OCI-LY1 (cell line): ENCODE results near the gene ETNK2.

ENCODE experiments used
- H2AFZ ChIP-seq: fragments of 200-600 bp; sonication (generic), shearing (Covaris generic); 2 replicates; pipeline ENCODE4 v1.6.0; 2014; ENCODE audit warnings: antibody characterized with exemption, mild to moderate bottlenecking, low read length
- H3F3A ChIP-seq: fragments of 200-600 bp; sonication (generic), shearing (Covaris generic); 2 replicates; pipeline ENCODE4 v1.6.0; 2014; ENCODE audit warnings: mild to moderate bottlenecking, antibody characterized with exemption, low read length, moderate library complexity; ENCODE audit not compliant: insufficient read depth
- H3K27ac ChIP-seq: fragments of 200-600 bp; sonication (generic); 2 replicates; pipeline ENCODE4 v1.5.1; 2014; ENCODE audit warnings: low read length, mixed run types, mild to moderate bottlenecking, low read depth; ENCODE audit not compliant: poor library complexity, severe bottlenecking
- H3K27me3 ChIP-seq: fragments of 200-600 bp; sonication (generic); 2 replicates; pipeline ENCODE4 v1.6.0; 2014; ENCODE audit warnings: antibody characterized with exemption, mild to moderate bottlenecking, low read length, moderate library complexity; ENCODE audit not compliant: insufficient read depth
- H3K36me3 ChIP-seq: fragments of 200-600 bp; sonication (generic); 2 replicates; pipeline ENCODE4 v1.6.1; 2014; ENCODE audit warnings: mild to moderate bottlenecking, antibody characterized with exemption, low read length, moderate library complexity, mixed read lengths; ENCODE audit not compliant: insufficient read depth
- H3K4me1 ChIP-seq: fragments of 200-600 bp; sonication (generic); 2 replicates; pipeline ENCODE4 v1.5.1; 2014; ENCODE audit warnings: mild to moderate bottlenecking, low read length, moderate library complexity; ENCODE audit not compliant: insufficient read depth, severe bottlenecking
- H3K4me2 ChIP-seq: fragments of 200-600 bp; sonication (generic), shearing (Covaris generic); 2 replicates; pipeline ENCODE4 v1.6.1; 2014; ENCODE audit warnings: low read length
- H3K4me3 ChIP-seq: fragments of 200-600 bp; sonication (generic); 2 replicates; pipeline ENCODE4 v1.5.1; 2014; ENCODE audit warnings: low read length, low read depth, mild to moderate bottlenecking, mixed read lengths; ENCODE audit not compliant: poor library complexity, severe bottlenecking
- H3K79me2 ChIP-seq: fragments of 200-600 bp; shearing (Covaris generic); 2 replicates; pipeline ENCODE4 v1.6.1; 2016; ENCODE audit warnings: mixed run types, low read length, mixed read lengths; ENCODE audit not compliant: insufficient read depth
- H3K9ac ChIP-seq: fragments of 200-600 bp; sonication (generic), shearing (Covaris generic); 2 replicates; pipeline ENCODE4 v1.6.1; 2014; ENCODE audit warnings: mild to moderate bottlenecking, low read length, mixed read lengths
- H3K9me2 ChIP-seq: fragments of 200-600 bp; sonication (generic), shearing (Covaris generic); 2 replicates; pipeline ENCODE4 v1.6.1; 2014; ENCODE audit warnings: low read depth, mild to moderate bottlenecking, low read length, mixed read lengths
- H3K9me3 ChIP-seq: fragments of 200-600 bp; shearing (Covaris generic); 2 replicates; pipeline ENCODE4 v1.6.1; 2014; ENCODE audit warnings: low read length, mixed read lengths
- H4K20me1 ChIP-seq: fragments of 200-600 bp; sonication (generic), shearing (Covaris generic); 2 replicates; pipeline ENCODE4 v1.6.0; 2016; ENCODE audit warnings: mild to moderate bottlenecking, low read length; ENCODE audit not compliant: insufficient read depth
- EZH2 ChIP-seq: fragments of 200-600 bp; sonication (generic), shearing (Covaris generic); IDR thresholded peaks from 2 replicates; pipeline ENCODE4 v1.8.0; 2017; ENCODE audit warnings: borderline replicate concordance, mixed run types, mild to moderate bottlenecking, antibody characterized with exemption, low read length, moderate library complexity, mixed read lengths
- TF ChIP-seq, protein P1 (sequence below): fragments of 200-600 bp; sonication (generic), shearing (Covaris generic); IDR thresholded peaks from 2 replicates; pipeline ENCODE4 v1.5.1; 2017; ENCODE audit warnings: mild to moderate bottlenecking, antibody characterized with exemption, low read length, moderate library complexity, mixed read lengths

The ETNK2 gene

DNA sequence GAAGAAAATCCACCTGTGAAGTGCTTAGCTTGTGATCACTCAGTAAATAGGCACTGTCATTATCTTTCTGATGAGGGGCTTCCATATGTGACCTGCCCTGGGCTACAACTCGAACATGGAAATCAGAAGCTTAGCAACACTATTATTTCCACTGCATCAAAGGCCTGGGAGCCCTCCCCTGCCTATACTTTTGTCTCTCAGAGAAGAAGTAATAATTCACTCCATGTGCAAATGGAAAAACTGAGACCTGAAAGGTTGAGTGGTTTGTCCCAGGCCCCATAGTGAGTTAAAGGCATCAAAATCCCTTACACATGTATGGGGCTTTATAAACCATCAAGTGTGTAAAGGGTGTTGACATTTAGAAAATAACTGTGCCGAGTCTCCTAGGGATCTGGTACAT, 58.1 kb downstream of the ETNK2 start:
- Histone ChIP-seq H3K9me3 (no peaks in the 10 kb centered on the region), H3K9ac (no peak overlapping the region), H3K27ac (no peak overlapping the region), H2AFZ (no peak overlapping the region), H3K36me3 (no peaks in the 10 kb centered on the region), H3K4me1 (no peaks in the 10 kb centered on the region), H3K4me3 (no peak overlapping the region), H4K20me1 (no peaks in the 10 kb centered on the region), H3K4me2 (no peak overlapping the region), H3F3A (no peaks in the 10 kb centered on the region), H3K79me2 (no peaks in the 10 kb centered on the region), H3K27me3 (0 out of 2 replicates have a peak, but pooled peaks cover 3% of the 10 kb centered on the region), H3K9me2 (no peaks in the 10 kb centered on the region)
- TF ChIP-seq, protein P1, sequence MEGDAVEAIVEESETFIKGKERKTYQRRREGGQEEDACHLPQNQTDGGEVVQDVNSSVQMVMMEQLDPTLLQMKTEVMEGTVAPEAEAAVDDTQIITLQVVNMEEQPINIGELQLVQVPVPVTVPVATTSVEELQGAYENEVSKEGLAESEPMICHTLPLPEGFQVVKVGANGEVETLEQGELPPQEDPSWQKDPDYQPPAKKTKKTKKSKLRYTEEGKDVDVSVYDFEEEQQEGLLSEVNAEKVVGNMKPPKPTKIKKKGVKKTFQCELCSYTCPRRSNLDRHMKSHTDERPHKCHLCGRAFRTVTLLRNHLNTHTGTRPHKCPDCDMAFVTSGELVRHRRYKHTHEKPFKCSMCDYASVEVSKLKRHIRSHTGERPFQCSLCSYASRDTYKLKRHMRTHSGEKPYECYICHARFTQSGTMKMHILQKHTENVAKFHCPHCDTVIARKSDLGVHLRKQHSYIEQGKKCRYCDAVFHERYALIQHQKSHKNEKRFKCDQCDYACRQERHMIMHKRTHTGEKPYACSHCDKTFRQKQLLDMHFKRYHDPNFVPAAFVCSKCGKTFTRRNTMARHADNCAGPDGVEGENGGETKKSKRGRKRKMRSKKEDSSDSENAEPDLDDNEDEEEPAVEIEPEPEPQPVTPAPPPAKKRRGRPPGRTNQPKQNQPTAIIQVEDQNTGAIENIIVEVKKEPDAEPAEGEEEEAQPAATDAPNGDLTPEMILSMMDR = no peak
- TF ChIP-seq EZH2 = no peak

- no peak overlapping the region for H2AFZ ChIP-seq
- 0 out of 2 replicates have a peak, but pooled peaks cover 3% of the 10 kb centered on the region for H3K27me3 ChIP-seq
- no peak overlapping the region for H3K9ac ChIP-seq
- TF ChIP-seq, protein P1 = no peak
- no peak for TF ChIP-seq EZH2
- no peaks in the 10 kb centered on the region for H3K36me3 ChIP-seq
- H3K27ac ChIP-seq = no peak overlapping the region
- H3F3A ChIP-seq = no peaks in the 10 kb centered on the region
- H3K4me3 ChIP-seq = no peak overlapping the region
- no peak overlapping the region for H3K4me2 ChIP-seq
- no peaks in the 10 kb centered on the region for H3K9me3 ChIP-seq
- no peaks in the 10 kb centered on the region for H4K20me1 ChIP-seq
- no peaks in the 10 kb centered on the region for H3K4me1 ChIP-seq
- no peaks in the 10 kb centered on the region for H3K9me2 ChIP-seq
- no peaks in the 10 kb centered on the region for H3K79me2 ChIP-seq
Measured at GRCh38 chr1:204093421-204093717, 58.5 kb downstream of the ETNK2 start.

- Histone ChIP-seq H3K9ac (no peak overlapping the region), H2AFZ (no peak overlapping the region), H3K4me3 (no peak overlapping the region), H3K9me3 (no peaks in the 10 kb centered on the region), H3K4me2 (no peak overlapping the region), H3K27ac (no peak overlapping the region), H3K27me3 (0 out of 2 replicates have a peak, but pooled peaks cover 3% of the 10 kb centered on the region), H4K20me1 (no peaks in the 10 kb centered on the region), H3K36me3 (no peaks in the 10 kb centered on the region), H3K9me2 (no peaks in the 10 kb centered on the region), H3K79me2 (no peaks in the 10 kb centered on the region), H3K4me1 (no peaks in the 10 kb centered on the region), H3F3A (no peaks in the 10 kb centered on the region)
- TF ChIP-seq EZH2 = no peak
- TF ChIP-seq, protein P1 = no peak
Measured at GRCh38 chr1:204092632-204093420, 59.0 kb downstream of the ETNK2 start.
